ENCODE data around the gene SELENOO. TPM values are rescaled to one million over a fixed set of nuclear protein-coding genes. Genes with fewer than 3 reads are reported as not detected.

Gene SELENOO
- total and polyA plus RNA-seq, 2 donors (not counting 1 experiment from before 2014, with no cell fraction given) = 62.1 to 74.6 TPM

DNA sequence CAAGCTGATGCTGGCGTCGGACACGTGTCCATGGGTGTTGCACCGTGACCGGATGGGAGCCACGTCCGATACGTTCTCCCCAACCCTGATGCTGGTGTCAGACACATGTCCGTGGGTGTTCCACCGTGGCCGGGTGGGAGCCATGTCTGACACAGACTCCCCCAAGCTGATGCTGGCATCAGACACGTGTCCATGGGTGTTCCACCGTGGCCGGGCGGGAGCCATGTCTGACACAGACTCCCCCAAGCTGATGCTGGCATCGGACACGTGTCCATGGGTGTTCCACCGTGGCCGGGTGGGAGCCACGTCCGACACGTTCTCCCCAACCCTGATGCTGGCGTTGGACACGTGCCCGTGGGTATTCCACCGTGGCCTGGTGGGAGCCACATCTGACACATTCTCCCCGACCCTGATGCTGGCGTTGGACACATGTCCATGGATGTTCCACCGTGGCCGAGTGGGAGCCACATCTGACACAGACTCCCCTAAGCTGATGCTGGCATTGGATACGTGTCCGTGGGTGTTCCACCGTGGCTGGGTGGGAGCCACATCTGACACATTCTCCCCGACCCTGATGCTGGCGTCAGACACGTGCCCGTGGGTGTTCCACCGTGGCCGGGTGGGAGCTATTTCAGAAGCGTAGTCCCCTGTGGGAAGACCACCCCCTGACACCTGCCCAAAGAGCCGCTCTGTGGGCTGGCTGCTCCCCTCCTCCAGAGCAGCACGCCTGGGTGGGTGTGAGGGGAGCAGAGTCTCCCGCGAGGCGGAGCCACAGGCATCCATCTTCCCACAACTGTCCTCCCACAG lies 20.0 kb downstream of the SELENOO start:
- Histone ChIP-seq H3K27ac (ENCODE audit: low read length in 2 of 2) (no peak overlapping the region), H3K9me3 (ENCODE audit: control extremely low read depth in 1 of 3, control insufficient read depth in 2 of 3, insufficient read depth in 1 of 3, low read length in 2 of 3) (no peaks in the 10 kb centered on the region), H3K9ac (ENCODE audit: low read length) (no peak overlapping the region), H3K4me3 (ENCODE audit: control extremely low read depth in 1 of 5, extremely low read depth in 1 of 5, insufficient read depth in 1 of 5, low read depth in 2 of 5, low read length in 4 of 5) (no peak overlapping the region), H3K79me2 (ENCODE audit: control insufficient read depth, insufficient read depth, low read length) (peaks cover under 1% of the 10 kb centered on the region), H2AFZ (ENCODE audit: insufficient read depth, low read depth, low read length, poor library complexity, severe bottlenecking) (no peak overlapping the region), H3K27me3 (replicated peaks in 1 of 4; ENCODE audit: control extremely low read depth in 1 of 4, control insufficient read depth in 3 of 4, insufficient read depth in 4 of 4, low read length in 3 of 4) (no peaks in the 10 kb centered on the region), H3K4me1 (ENCODE audit: control insufficient read depth in 2 of 2, insufficient read depth in 2 of 2, low read length in 2 of 2) (no peaks in the 10 kb centered on the region), H3K36me3 (replicated peaks in 1 of 2; ENCODE audit: control extremely low read depth in 1 of 2, control insufficient read depth in 1 of 2, extremely low read depth in 1 of 2, insufficient read depth in 2 of 2, low read length in 1 of 2) (peaks cover 0 to 77% of the 10 kb centered on the region in 2 experiments), H4K20me1 (ENCODE audit: control insufficient read depth, insufficient read depth, low read length, poor library complexity, severe bottlenecking) (peaks cover 6% of the 10 kb centered on the region), H3K4me2 (replicated peaks; ENCODE audit: low read depth, low read length, poor library complexity, severe bottlenecking) (no peak overlapping the region)
- DNase-seq (no peak), ATAC-seq (ENCODE audit: low read depth) (no peak)
- intact Hi-C loops (cut with micrococcal nuclease) = no loop called here
- ChIA-PET POLR2A (interaction anchor here (0.7 kb wide), 1 partner anchor 30 kb away, joined by 3 read pairs; no protein-coding TSS in a partner anchor), CTCF (interaction anchor here (1.2 to 3.5 kb wide), 3 partner anchors 71 to 291 kb away, joined by 3 to 11 read pairs (median 4); no protein-coding TSS in a partner anchor)
- no peaks in the 10 kb centered on the region for H3K4me1 Mint-ChIP-seq
- H3K9me3 Mint-ChIP-seq (ENCODE audit: insufficient read depth) = no peaks in the 10 kb centered on the region
- H3K4me3 Mint-ChIP-seq = no peak overlapping the region
- 98% methylated on average over 40 of the region's 45 CpGs for WGBS (ENCODE audit: insufficient coverage)
- H3K27ac Mint-ChIP-seq = no peak overlapping the region
- TF ChIP-seq, protein P1, sequence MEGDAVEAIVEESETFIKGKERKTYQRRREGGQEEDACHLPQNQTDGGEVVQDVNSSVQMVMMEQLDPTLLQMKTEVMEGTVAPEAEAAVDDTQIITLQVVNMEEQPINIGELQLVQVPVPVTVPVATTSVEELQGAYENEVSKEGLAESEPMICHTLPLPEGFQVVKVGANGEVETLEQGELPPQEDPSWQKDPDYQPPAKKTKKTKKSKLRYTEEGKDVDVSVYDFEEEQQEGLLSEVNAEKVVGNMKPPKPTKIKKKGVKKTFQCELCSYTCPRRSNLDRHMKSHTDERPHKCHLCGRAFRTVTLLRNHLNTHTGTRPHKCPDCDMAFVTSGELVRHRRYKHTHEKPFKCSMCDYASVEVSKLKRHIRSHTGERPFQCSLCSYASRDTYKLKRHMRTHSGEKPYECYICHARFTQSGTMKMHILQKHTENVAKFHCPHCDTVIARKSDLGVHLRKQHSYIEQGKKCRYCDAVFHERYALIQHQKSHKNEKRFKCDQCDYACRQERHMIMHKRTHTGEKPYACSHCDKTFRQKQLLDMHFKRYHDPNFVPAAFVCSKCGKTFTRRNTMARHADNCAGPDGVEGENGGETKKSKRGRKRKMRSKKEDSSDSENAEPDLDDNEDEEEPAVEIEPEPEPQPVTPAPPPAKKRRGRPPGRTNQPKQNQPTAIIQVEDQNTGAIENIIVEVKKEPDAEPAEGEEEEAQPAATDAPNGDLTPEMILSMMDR (IDR thresholded peaks at IDR 0.05) = no peak
- TF ChIP-seq EZH2 (IDR thresholded peaks at IDR 0.05; ENCODE audit: borderline replicate concordance, insufficient read depth, low read depth, low read length, poor library complexity, severe bottlenecking) = no peak
- H3K27me3 Mint-ChIP-seq = no peaks in the 10 kb centered on the region
